Measurements from ENCODE around the gene INMT. TPM values are rescaled to one million over a fixed set of nuclear protein-coding genes. Genes with fewer than 3 reads are reported as not detected.

INMT gene
- total RNA-seq, 4 donors from 2014 or later = 3.1 to 24.8 (median 4.8) TPM

GRCh38 chr7:30743371-30744074 is 8.4 kb upstream of the INMT start:
- Histone ChIP-seq H3K27me3 (no peaks in the 10 kb centered on the region), H3K27ac (no peak overlapping the region), H3K9me3 (peaks cover 0 to 3% (median 0%) of the 10 kb centered on the region in 4 donors), H3K4me1 (no peaks in the 10 kb centered on the region), H3K36me3 (no peaks in the 10 kb centered on the region), H3K4me3 (no peak overlapping the region)
- TF ChIP-seq POLR2A (IDR thresholded peaks at IDR 0.05) = no peak
- TF ChIP-seq, protein P1, sequence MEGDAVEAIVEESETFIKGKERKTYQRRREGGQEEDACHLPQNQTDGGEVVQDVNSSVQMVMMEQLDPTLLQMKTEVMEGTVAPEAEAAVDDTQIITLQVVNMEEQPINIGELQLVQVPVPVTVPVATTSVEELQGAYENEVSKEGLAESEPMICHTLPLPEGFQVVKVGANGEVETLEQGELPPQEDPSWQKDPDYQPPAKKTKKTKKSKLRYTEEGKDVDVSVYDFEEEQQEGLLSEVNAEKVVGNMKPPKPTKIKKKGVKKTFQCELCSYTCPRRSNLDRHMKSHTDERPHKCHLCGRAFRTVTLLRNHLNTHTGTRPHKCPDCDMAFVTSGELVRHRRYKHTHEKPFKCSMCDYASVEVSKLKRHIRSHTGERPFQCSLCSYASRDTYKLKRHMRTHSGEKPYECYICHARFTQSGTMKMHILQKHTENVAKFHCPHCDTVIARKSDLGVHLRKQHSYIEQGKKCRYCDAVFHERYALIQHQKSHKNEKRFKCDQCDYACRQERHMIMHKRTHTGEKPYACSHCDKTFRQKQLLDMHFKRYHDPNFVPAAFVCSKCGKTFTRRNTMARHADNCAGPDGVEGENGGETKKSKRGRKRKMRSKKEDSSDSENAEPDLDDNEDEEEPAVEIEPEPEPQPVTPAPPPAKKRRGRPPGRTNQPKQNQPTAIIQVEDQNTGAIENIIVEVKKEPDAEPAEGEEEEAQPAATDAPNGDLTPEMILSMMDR (IDR thresholded peaks at IDR 0.05) = peak in 2 of 6 experiments; percentile 6 to 19
- no peak for DNase-seq

DNA sequence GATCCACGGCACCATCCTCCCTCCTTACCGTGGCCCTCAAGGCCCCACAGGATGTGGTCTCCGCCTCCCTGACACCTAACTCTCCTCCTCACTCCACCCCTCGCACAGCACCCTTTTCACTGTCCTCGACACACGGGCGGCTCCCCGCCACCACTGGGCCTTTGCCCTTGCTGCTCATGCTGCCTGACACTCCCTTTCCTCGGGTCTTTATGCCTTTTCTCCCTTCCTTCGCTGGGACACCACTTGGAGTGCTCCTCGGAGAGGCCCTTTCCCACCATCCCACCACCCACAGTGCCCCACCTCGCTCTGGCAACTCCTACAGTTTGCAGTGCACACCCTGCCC is 7.9 kb upstream of the INMT start:
- DNase-seq = no peak
- no peaks in the 10 kb centered on the region for H3K36me3 ChIP-seq

DNA sequence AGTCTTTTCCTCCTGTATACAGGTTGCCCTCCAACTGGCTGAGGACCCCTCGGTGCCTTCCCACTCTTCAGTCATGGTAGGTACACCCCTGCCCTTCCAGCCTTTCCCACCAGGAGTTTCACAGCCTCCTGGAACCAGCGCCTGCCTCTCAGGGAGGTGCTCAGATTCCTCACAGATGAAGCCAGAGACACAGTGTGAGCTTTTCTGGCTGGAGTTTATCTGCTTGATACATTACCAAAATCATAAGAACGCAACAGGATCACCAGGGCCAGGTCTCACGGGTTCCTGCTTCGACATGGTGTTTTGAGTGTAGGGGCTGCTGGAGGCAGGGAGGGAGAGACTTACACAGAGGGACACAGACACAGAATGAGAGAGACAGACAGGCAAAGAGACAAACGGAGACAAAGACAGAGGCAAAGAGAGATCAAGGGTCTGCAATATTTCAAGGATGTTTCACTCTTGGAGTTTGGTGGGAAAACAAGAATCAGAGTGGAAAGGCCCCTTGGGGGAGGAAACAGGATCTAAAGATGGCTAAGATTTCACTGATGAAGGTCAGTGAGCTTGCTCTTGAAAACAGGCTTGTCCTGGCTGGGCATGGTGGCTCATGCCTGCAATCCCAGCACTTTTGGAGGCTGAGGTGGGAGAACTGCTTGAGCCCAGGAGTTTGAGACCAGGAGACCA is 6.5 kb upstream of the INMT start:
- no peaks in the 10 kb centered on the region for H3K27me3 ChIP-seq
- no peak for DNase-seq
- peaks cover 0 to 2% (median 0%) of the 10 kb centered on the region in 4 donors for H3K9me3 ChIP-seq
- H3K27ac ChIP-seq = no peak overlapping the region
- TF ChIP-seq POLR2A (IDR thresholded peaks at IDR 0.05) = no peak
- TF ChIP-seq, protein P1 (IDR thresholded peaks at IDR 0.05) = no peak
- H3K4me1 ChIP-seq = peaks cover 0 to 4% (median 0%) of the 10 kb centered on the region in 4 donors
- H3K36me3 ChIP-seq = no peaks in the 10 kb centered on the region
- H3K4me3 ChIP-seq = no peak overlapping the region

More for the DNA sequence above, 7.9 kb upstream of the INMT start:
- no peaks in the 10 kb centered on the region for H3K27me3 ChIP-seq
- H3K4me3 ChIP-seq = no peak overlapping the region
- TF ChIP-seq, protein P1 (IDR thresholded peaks at IDR 0.05) = no peak
- no peaks in the 10 kb centered on the region for H3K4me1 ChIP-seq
- H3K27ac ChIP-seq = no peak overlapping the region
- peaks cover 0 to 3% (median 0%) of the 10 kb centered on the region in 4 donors for H3K9me3 ChIP-seq

GRCh38 chr7:30750010-30750409 is 1.9 kb upstream of the INMT start:
- Histone ChIP-seq H3K9me3 (no peaks in the 10 kb centered on the region), H3K4me3 (no peak overlapping the region), H3K27ac (peak overlapping the region; percentile 15 to 83 (median 62)), H3K4me1 (peaks cover 0 to 31% (median 0%) of the 10 kb centered on the region in 4 donors), H3K36me3 (no peaks in the 10 kb centered on the region), H3K27me3 (no peaks in the 10 kb centered on the region)
- no peak for TF ChIP-seq POLR2A (IDR thresholded peaks at IDR 0.05)
- TF ChIP-seq, protein P1 (IDR thresholded peaks at IDR 0.05) = no peak
- DNase-seq = no peak

GRCh38 chr7:30750683-30751650 is 968 bp upstream of the INMT start:
- H3K27me3 ChIP-seq = no peaks in the 10 kb centered on the region
- H3K4me1 ChIP-seq = peaks cover 0 to 36% (median 0%) of the 10 kb centered on the region in 4 donors
- no peaks in the 10 kb centered on the region for H3K9me3 ChIP-seq
- H3K36me3 ChIP-seq = no peaks in the 10 kb centered on the region
- H3K4me3 ChIP-seq = no peak overlapping the region
- no peak for TF ChIP-seq POLR2A (IDR thresholded peaks at IDR 0.05)
- TF ChIP-seq, protein P1 (IDR thresholded peaks at IDR 0.05) = no peak
- DNase-seq = peak in 2 of 3 donors; percentile 69 to 80
- H3K27ac ChIP-seq = peak overlapping the region; percentile 55 to 83 (median 66)

Measured in Peyer's patch (tissue), 4 donors.